ENCODE measurements around the gene KCTD3.

DNA sequence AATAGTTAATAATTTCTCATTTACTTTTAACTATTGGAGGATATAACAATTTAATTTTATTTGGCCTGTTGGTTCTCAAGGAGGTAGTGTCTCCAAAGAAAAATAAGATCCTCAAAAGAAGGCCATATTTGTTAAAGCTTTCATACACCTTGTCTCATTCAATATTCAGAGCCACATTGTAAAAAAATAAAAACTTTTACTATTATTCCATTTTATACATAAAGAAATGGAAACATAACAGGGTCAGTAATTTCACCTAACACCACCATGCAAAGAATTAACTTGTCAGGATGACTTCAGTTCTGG is 40.3 kb upstream of the KCTD3 start:
- no peak for TF ChIP-seq EZH2 (IDR thresholded peaks at IDR 0.05; ENCODE audit: low read length, unreplicated experiment)
- TF ChIP-seq, protein P1, sequence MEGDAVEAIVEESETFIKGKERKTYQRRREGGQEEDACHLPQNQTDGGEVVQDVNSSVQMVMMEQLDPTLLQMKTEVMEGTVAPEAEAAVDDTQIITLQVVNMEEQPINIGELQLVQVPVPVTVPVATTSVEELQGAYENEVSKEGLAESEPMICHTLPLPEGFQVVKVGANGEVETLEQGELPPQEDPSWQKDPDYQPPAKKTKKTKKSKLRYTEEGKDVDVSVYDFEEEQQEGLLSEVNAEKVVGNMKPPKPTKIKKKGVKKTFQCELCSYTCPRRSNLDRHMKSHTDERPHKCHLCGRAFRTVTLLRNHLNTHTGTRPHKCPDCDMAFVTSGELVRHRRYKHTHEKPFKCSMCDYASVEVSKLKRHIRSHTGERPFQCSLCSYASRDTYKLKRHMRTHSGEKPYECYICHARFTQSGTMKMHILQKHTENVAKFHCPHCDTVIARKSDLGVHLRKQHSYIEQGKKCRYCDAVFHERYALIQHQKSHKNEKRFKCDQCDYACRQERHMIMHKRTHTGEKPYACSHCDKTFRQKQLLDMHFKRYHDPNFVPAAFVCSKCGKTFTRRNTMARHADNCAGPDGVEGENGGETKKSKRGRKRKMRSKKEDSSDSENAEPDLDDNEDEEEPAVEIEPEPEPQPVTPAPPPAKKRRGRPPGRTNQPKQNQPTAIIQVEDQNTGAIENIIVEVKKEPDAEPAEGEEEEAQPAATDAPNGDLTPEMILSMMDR (conservative IDR thresholded peaks at IDR 0.05; ENCODE audit: low read depth, low read length): 0 out of 2 replicates have a peak, but pooled peaks have one; percentile 1

All from PC-3 (cell line).